HEK293T (cell line): ENCODE data around the gene CCM2.

Source experiments
- CTCF ChIA-PET: fragments of 350-600 bp; formaldehyde crosslinking; extraction: SDS; loops from one replicate; lab custom pipeline; 2021; ENCODE audit warnings: antibody characterized with exemption, inconsistent platforms; lab: Yijun Ruan, JAX
- POLR2A ChIA-PET: fragments of 350-600 bp; formaldehyde crosslinking; extraction: SDS; loops from one replicate; lab custom pipeline; 2020; ENCODE audit warnings: antibody characterized with exemption, inconsistent platforms; lab: Yijun Ruan, JAX
- DNase-seq: peaks from one replicate; pipeline ENCODE4 v3.0.0; 2012; ENCODE audit warnings: mixed read lengths; ENCODE audit errors: extremely low spot score
- ARNT ChIP-seq: fragments of 450-650 bp; IDR thresholded peaks from 2 replicates; pipeline ENCODE4 v1.6.1; 2017; ENCODE audit warnings: mild to moderate bottlenecking
- BHLHE40 ChIP-seq: fragments of 450-650 bp; IDR thresholded peaks from 2 replicates; pipeline ENCODE4 v1.6.1; 2016; ENCODE audit warnings: mild to moderate bottlenecking, moderate library complexity, borderline replicate concordance
- CTBP1 ChIP-seq: fragments of 450-650 bp; IDR thresholded peaks from 2 replicates; pipeline ENCODE4 v1.6.1; 2016; ENCODE audit warnings: borderline replicate concordance
- ELF4 ChIP-seq: fragments of 450-650 bp; IDR thresholded peaks from 2 replicates; pipeline ENCODE4 v1.6.1; 2017; ENCODE audit warnings: antibody characterized with exemption
- FOXA1 ChIP-seq: fragments of 450-650 bp; IDR thresholded peaks from 2 replicates; pipeline ENCODE4 v1.6.1; 2016; ENCODE audit warnings: mild to moderate bottlenecking
- FOXK2 ChIP-seq: fragments of 450-650 bp; IDR thresholded peaks from 2 replicates; pipeline ENCODE4 v1.6.1; 2016; ENCODE audit warnings: mild to moderate bottlenecking
- FOXM1 ChIP-seq: fragments of 450-650 bp; IDR thresholded peaks from 2 replicates; pipeline ENCODE4 v1.6.1; 2017; ENCODE audit warnings: mild to moderate bottlenecking, borderline replicate concordance
- HDGF ChIP-seq: fragments of 450-650 bp; IDR thresholded peaks from 2 replicates; pipeline ENCODE4 v1.6.1; 2017; ENCODE audit warnings: antibody characterized with exemption, borderline replicate concordance
- L3MBTL2 ChIP-seq: fragments of 450-650 bp; conservative IDR thresholded peaks from 2 replicates; pipeline ENCODE4 v1.6.1; 2016; ENCODE audit warnings: mild to moderate bottlenecking
- LEF1 ChIP-seq: fragments of 450-650 bp; IDR thresholded peaks from 2 replicates; pipeline ENCODE4 v1.6.1; 2017; ENCODE audit warnings: mild to moderate bottlenecking, borderline replicate concordance
- NFRKB ChIP-seq: fragments of 450-650 bp; IDR thresholded peaks from 2 replicates; pipeline ENCODE4 v1.6.1; 2016; ENCODE audit warnings: mild to moderate bottlenecking, moderate library complexity
- SP1 ChIP-seq: fragments of 450-650 bp; IDR thresholded peaks from 2 replicates; pipeline ENCODE4 v1.6.1; 2017
- SUZ12 ChIP-seq: fragments of 450-650 bp; IDR thresholded peaks from 2 replicates; pipeline ENCODE4 v1.6.1; 2016; ENCODE audit warnings: mild to moderate bottlenecking
- TARDBP ChIP-seq: fragments of 450-650 bp; IDR thresholded peaks from 2 replicates; pipeline ENCODE4 v1.6.1; 2016
- ZNF384 ChIP-seq: fragments of 450-650 bp; IDR thresholded peaks from 2 replicates; pipeline ENCODE4 v1.6.1; 2016
- TF ChIP-seq, protein P1 (sequence below): fragments of 450-650 bp; IDR thresholded peaks from 2 replicates; pipeline ENCODE4 v1.6.1; 2016

CCM2 gene

DNA sequence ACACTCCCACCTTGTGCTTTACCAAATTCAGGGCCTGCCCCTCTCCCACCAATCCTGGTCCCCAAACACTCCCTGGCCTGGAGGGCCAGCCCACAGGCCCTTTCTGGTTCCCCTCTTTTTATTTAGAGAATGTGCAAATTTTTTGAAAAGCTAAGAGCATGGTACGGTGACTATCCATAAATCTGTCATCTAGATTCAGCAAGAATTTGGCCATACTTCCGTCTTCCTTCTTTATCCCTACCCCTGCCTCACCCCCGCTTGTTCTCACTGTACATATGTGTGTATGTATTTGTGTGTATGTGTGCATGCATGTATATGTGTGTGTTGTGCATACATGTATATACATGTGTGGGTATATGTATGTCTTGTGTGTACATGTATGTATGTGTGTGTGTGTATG, 119.5 kb downstream of the CCM2 start:
- TF ChIP-seq FOXA1 (no peak), FOXM1 (no peak), CTBP1 (no peak), TARDBP (no peak), BHLHE40 (no peak), NFRKB (no peak), HDGF (no peak), ARNT (no peak), LEF1 (no peak), FOXK2 (no peak), ELF4 (no peak), SP1 (no peak), SUZ12 (no peak), ZNF384 (no peak), L3MBTL2 (no peak)
- TF ChIP-seq, protein P1, sequence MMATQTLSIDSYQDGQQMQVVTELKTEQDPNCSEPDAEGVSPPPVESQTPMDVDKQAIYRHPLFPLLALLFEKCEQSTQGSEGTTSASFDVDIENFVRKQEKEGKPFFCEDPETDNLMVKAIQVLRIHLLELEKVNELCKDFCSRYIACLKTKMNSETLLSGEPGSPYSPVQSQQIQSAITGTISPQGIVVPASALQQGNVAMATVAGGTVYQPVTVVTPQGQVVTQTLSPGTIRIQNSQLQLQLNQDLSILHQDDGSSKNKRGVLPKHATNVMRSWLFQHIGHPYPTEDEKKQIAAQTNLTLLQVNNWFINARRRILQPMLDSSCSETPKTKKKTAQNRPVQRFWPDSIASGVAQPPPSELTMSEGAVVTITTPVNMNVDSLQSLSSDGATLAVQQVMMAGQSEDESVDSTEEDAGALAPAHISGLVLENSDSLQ = no peak
- ChIA-PET CTCF (no interaction called here), POLR2A (no interaction called here)
- DNase-seq = no peak

DNA sequence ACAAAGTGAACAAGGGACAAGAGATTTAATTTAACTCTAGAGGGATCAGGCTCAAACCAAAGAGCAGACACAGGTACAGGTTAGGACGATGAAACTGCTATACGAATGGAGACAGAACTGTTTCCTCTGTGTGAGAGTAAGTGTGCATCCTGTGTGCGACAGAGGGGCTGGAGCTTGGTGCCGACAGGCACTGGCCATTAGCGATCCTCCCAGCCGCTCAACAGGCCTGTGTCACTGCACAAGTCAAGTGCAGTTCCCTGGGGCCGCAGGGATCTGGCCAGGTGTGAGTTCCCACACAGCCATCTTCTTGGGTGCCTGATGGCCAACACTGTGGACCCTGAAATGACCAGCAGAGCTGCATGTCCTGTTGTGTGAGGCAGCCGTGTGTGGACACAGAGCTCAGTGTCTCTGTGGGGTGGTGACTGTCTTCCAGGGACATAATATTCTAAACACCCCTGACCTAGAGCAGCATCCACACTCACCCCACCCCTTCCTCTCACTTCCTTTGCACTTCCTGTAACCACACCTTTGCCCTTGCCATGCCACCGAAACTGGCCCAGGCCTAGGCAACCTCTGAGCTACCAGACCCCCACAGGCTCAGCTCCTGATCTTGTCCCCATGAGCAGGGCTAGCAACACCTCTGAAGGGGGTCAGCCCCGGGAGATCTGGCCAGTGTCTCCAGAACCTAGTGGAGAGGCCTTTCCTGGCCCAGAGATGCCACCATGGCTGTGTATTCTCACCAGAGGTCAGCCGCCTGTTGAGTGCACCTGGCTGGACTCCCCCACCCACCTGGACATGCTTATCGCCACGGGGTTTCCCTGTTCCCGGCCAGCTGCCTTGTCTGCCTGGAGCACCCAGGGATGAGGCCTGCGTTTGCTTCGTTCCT, 123.2 kb downstream of the CCM2 start:
- ChIA-PET POLR2A (interaction anchor here (4.8 kb wide), 1 partner anchor 11 kb away, joined by 30 read pairs; the partner anchor contains the start of gene TBRG4), CTCF (interaction anchor here (0.6 kb wide), 1 partner anchor 13 kb away, joined by 3 read pairs; no protein-coding TSS in a partner anchor)
- TF ChIP-seq CTBP1 = no peak
- TF ChIP-seq, protein P1 = no peak
- TF ChIP-seq L3MBTL2 = no peak
- no peak for TF ChIP-seq LEF1
- TF ChIP-seq FOXA1 = no peak
- TF ChIP-seq BHLHE40 = no peak
- no peak for TF ChIP-seq HDGF
- TF ChIP-seq ELF4 = no peak
- TF ChIP-seq SP1 = no peak
- no peak for TF ChIP-seq SUZ12
- no peak for TF ChIP-seq NFRKB
- no peak for TF ChIP-seq FOXM1
- TF ChIP-seq ZNF384 = no peak
- TF ChIP-seq ARNT = no peak
- no peak for TF ChIP-seq FOXK2
- no peak for DNase-seq

DNA sequence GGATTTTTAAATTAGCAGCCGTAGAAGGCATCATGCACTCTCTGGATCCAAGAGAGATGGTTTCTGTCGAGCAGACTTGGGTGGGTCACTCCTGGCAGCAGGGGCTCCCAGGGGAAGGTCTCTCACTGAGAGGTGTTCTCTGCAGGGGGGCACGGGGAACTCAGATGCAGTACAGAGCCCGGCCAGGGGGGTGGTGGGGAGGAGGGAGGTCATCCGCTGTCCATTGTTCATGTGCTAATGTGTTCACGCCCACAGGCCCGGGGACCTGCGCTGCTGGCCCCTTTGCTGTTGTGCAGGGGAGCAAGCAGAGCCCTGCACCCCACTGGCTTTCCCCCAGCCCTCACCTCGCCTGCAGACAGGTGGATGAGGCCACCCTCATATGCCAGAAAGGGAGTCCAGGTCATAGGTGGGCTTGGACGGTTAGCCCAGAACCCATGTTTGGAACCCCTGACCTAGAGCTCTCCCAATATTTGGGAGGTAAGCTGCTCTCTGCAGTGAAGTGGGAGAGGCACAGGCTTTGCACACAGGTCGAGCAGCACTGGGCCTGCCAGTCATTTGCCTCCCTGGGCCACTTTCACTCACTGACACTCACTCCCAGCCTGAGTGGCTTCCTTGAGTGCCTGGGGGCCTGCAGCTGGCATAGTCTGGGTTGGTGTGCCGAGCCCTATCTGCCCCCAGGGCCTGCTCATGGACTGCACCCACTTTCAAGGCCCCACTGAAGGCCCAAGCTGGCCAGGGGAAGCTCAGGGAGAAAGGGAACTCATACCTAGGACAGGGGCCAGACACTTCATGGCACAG, 124.1 kb downstream of the CCM2 start:
- DNase-seq = no peak
- CTCF ChIA-PET = no interaction called here
- POLR2A ChIA-PET = interaction anchor here (4.8 kb wide), 1 partner anchor 12 kb away, joined by 30 read pairs; the partner anchor contains the start of gene TBRG4
- TF ChIP-seq FOXK2 (no peak), TARDBP (no peak), SUZ12 (no peak), L3MBTL2 (no peak), ZNF384 (no peak), SP1 (no peak), NFRKB (no peak), CTBP1 (no peak), ARNT (no peak), BHLHE40 (no peak), ELF4 (no peak), FOXA1 (no peak), HDGF (no peak), FOXM1 (no peak), LEF1 (no peak)
- TF ChIP-seq, protein P1 = no peak

DNA sequence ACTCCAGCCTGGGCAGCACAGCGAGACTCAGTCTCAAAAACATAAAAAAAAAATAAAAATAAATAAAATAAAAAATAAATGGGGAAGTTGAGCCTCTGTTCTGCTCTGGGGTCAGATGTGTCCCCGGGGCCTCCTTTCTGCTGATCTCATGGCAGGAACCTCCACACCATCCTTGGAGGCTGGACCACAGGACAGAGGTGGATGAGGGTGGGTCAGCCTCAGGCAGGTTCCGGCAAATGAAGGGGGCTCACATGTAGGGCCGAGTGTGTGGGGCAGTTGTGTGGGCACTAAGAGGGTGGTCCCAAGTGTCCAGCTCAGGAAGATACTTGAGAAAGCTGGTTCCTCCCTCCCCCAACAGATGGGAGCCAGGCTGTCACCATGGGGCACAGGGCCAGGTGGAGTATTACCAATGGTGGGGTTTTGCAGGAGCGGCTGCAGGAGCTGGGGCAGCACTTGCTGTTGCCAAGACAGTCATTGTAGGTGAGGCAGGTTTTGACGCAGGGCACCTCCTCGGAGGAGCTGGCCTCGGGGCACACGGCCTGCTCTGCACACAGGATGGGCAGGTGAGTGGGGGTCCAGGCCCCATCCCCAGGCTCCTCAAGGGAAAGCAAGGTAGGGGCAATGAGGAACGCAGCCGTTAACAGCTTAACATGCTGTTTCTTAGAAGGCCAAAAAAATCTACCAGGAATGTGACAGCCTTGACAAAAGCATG, 125.3 kb downstream of the CCM2 start:
- no peak for DNase-seq
- ChIA-PET POLR2A (interaction anchor here (4.8 kb wide), 1 partner anchor 13 kb away, joined by 30 read pairs; the partner anchor contains the start of gene TBRG4), CTCF (interaction anchor here (0.8 kb wide), 1 partner anchor 11 kb away, joined by 3 read pairs; no protein-coding TSS in a partner anchor)
- TF ChIP-seq LEF1 (no peak), HDGF (no peak), CTBP1 (no peak), SUZ12 (no peak), TARDBP (no peak), FOXM1 (no peak)
